GM19468 (cell line): Measurements from ENCODE around the gene ADCK1.

Experiments
- ATAC-seq: cut with Tn5 transposase; IDR thresholded peaks from one replicate; pipeline ENCODE4 v1.9.1; 2021; ENCODE audit warnings: mild to moderate bottlenecking, moderate library complexity, moderate number of reproducible peaks; ENCODE audit not compliant: unreplicated experiment; ENCODE audit errors: extremely low read depth

The ADCK1 gene

GRCh38 chr14:77980475-77981321, 180.8 kb downstream of the ADCK1 start:
- ATAC-seq: no peak
